DOHH2 (cell line): ENCODE data around the gene ROBO1.

Source experiments
- CTCF ChIP-seq: fragments of 200-600 bp; sonication (generic); IDR thresholded peaks from one replicate; pipeline ENCODE4 v1.5.1; 2014; ENCODE audit warnings: antibody characterized with exemption, mild to moderate bottlenecking, low read depth, low read length; ENCODE audit not compliant: poor library complexity, severe bottlenecking
- EZH2phosphoT487 ChIP-seq: fragments of 200-600 bp; sonication (generic); IDR thresholded peaks from 2 replicates; pipeline ENCODE4 v1.6.1; 2017; ENCODE audit warnings: borderline replicate concordance, mild to moderate bottlenecking, antibody characterized with exemption, low read length, moderate library complexity, mixed read lengths

- TF ChIP-seq CTCF (no peak), EZH2phosphoT487 (no peak)
Measured at GRCh38 chr3:79286882-79287281, 480.9 kb downstream of the ROBO1 start.
